GM12874 (cell line): ENCODE results near the gene SPAG16.

Source experiments
- CTCF ChIP-seq: IDR thresholded peaks from 2 replicates; pipeline ENCODE4 v1.5.1; 2011; ENCODE audit warnings: low read depth, mild to moderate bottlenecking, control low read depth, low read length, moderate library complexity; ENCODE audit not compliant: insufficient read depth

Gene SPAG16

GRCh38 chr2:213274143-213274542 lies 10.1 kb upstream of the SPAG16 start:
- TF ChIP-seq CTCF = no peak

GRCh38 chr2:213275265-213275664 lies 9.0 kb upstream of the SPAG16 start:
- no peak for TF ChIP-seq CTCF

GRCh38 chr2:213279116-213279620 lies 5.1 kb upstream of the SPAG16 start:
- no peak for TF ChIP-seq CTCF

- no peak for TF ChIP-seq CTCF
Measured at GRCh38 chr2:213279971-213280370, 4.3 kb upstream of the SPAG16 start.

GRCh38 chr2:213281156-213281555 lies 3.1 kb upstream of the SPAG16 start:
- TF ChIP-seq CTCF = no peak

GRCh38 chr2:213285404-213285803 lies 1.1 kb downstream of the SPAG16 start:
- TF ChIP-seq CTCF = no peak

GRCh38 chr2:213286161-213286560 lies 1.9 kb downstream of the SPAG16 start:
- TF ChIP-seq CTCF = no peak
